H1 (cell line): ENCODE results near the gene AAMDC. TPM values are rescaled to one million over a fixed set of nuclear protein-coding genes. Genes with fewer than 3 reads are reported as not detected.

ENCODE experiments used
- CTCF ChIA-PET: fragments of 300-600 bp; sonication (Branson Sonifier 250); formaldehyde crosslinking; loops from one replicate; lab custom pipeline; 2021; ENCODE audit not compliant: partially characterized antibody; lab: Charles Lee
- POLR2A ChIA-PET: fragments of 300-600 bp; sonication (Branson Sonifier 250); formaldehyde crosslinking; loops from one replicate; lab custom pipeline; 2021; ENCODE audit warnings: inconsistent platforms; ENCODE audit not compliant: partially characterized antibody; lab: Charles Lee
- DNase-seq, 2 experiments: peaks; one replicate each; pipeline versions ENCODE4 v3.0.0 to v3.0.0-alpha.2; 2010 to 2022; ENCODE audit warnings: low spot score in 2 of 2, low read depth in 1 of 2, mixed read lengths in 1 of 2
- FAIRE-seq: peaks from 2 replicates; lab custom pipeline; 2011; peaks lifted over from hg19 to GRCh38; lab: Jason Lieb, UNC
- H2AFZ ChIP-seq: 2 replicates; pipeline ENCODE4 v1.8.1; 2012; ENCODE audit warnings: low read length, inconsistent platforms
- H2AK5ac ChIP-seq: 2 replicates; pipeline ENCODE4 v1.6.1; 2013; ENCODE audit warnings: low read depth, low read length
- H2BK120ac ChIP-seq: replicated peaks from 2 replicates; pipeline ENCODE3; 2013; ENCODE audit warnings: low read depth, low read length, inconsistent platforms
- H2BK12ac ChIP-seq: 2 replicates; pipeline ENCODE4 v1.6.1; 2013; ENCODE audit warnings: low read depth, low read length
- H2BK15ac ChIP-seq: 2 replicates; pipeline ENCODE4 v1.6.1; 2013; ENCODE audit warnings: low read length
- H2BK20ac ChIP-seq: 2 replicates; pipeline ENCODE4 v1.6.1; 2013; ENCODE audit warnings: low read length
- H2BK5ac ChIP-seq: 2 replicates; pipeline ENCODE4 v1.6.1; 2013; ENCODE audit warnings: low read depth, low read length
- H3K14ac ChIP-seq: 2 replicates; pipeline ENCODE4 v1.6.1; 2013; ENCODE audit warnings: inconsistent platforms; ENCODE audit not compliant: insufficient read length
- H3K18ac ChIP-seq: 2 replicates; pipeline ENCODE4 v1.6.1; 2013; ENCODE audit warnings: low read length; ENCODE audit errors: extremely low read depth
- H3K23ac ChIP-seq: 2 replicates; pipeline ENCODE4 v1.6.1; 2013; ENCODE audit warnings: inconsistent platforms; ENCODE audit not compliant: insufficient read length
- H3K23me2 ChIP-seq: 2 replicates; pipeline ENCODE4 v1.6.1; 2013; ENCODE audit warnings: low read depth, low read length
- H3K27ac ChIP-seq: 2 replicates; pipeline ENCODE4 v1.6.1; 2011; ENCODE audit warnings: low read depth, low read length, inconsistent platforms
- H3K27me3 ChIP-seq, 4 experiments: replicated peaks in 1 of 4; 1 replicate in 1 of 4; 2 replicates in 3 of 4; pipeline versions ENCODE4 v1.6.1 to v1.8.1; 2011 to 2013; ENCODE audit warnings: low read length in 3 of 4, mild to moderate bottlenecking in 3 of 4, inconsistent platforms in 2 of 4, mixed read lengths in 2 of 4, moderate library complexity in 1 of 4; ENCODE audit not compliant: control insufficient read depth in 3 of 4, insufficient read depth in 3 of 4; ENCODE audit errors: extremely low read depth in 1 of 4
- H3K36me3 ChIP-seq, 4 experiments: 2 replicates each; pipeline versions ENCODE4 v1.6.1 to v1.8.1; 2011 to 2013; ENCODE audit warnings: mild to moderate bottlenecking in 4 of 4, low read length in 3 of 4, moderate library complexity in 2 of 4, control low read depth in 1 of 4, inconsistent platforms in 1 of 4; ENCODE audit not compliant: insufficient read depth in 4 of 4, control insufficient read depth in 2 of 4
- H3K4ac ChIP-seq: replicated peaks from 2 replicates; pipeline ENCODE3; 2013; ENCODE audit warnings: low read length, low read depth, mixed read lengths, inconsistent platforms; ENCODE audit not compliant: insufficient read length
- H3K4me1 ChIP-seq, 4 experiments: replicated peaks in 1 of 4; 1 replicate in 1 of 4; 2 replicates in 3 of 4; pipeline versions ENCODE4 v1.6.1 to v1.8.1; 2011 to 2013; ENCODE audit warnings: low read length in 3 of 4, inconsistent platforms in 2 of 4, mixed read lengths in 1 of 4; ENCODE audit not compliant: insufficient read depth in 4 of 4, control insufficient read depth in 3 of 4
- H3K4me2 ChIP-seq, 2 experiments: 2 replicates each; pipeline versions ENCODE4 v1.6.1 to v1.8.1; 2011 to 2013; ENCODE audit warnings: low read depth in 2 of 2, low read length in 2 of 2, control low read depth in 1 of 2, inconsistent platforms in 1 of 2, mild to moderate bottlenecking in 1 of 2; ENCODE audit not compliant: insufficient read depth in 1 of 2
- H3K4me3 ChIP-seq, 4 experiments: fragments of 200-600, 300-600 bp in 1 of 4; sonication (generic), shearing (Covaris generic), sonication (Bioruptor Twin) in 1 of 4; 2 replicates each; pipeline versions ENCODE4 v1.5.1 to v1.8.1; 2011 to 2016; ENCODE audit warnings: low read length in 4 of 4, low read depth in 3 of 4, control low read depth in 2 of 4, inconsistent platforms in 2 of 4, mild to moderate bottlenecking in 2 of 4, mixed read lengths in 1 of 4, moderate library complexity in 1 of 4; ENCODE audit not compliant: insufficient read depth in 2 of 4; ENCODE audit errors: extremely low read depth in 1 of 4
- H3K56ac ChIP-seq: replicated peaks from 2 replicates; pipeline ENCODE3; 2013; ENCODE audit warnings: low read depth, mild to moderate bottlenecking, mixed read lengths, low read length, inconsistent platforms; ENCODE audit not compliant: insufficient read length
- H3K79me1 ChIP-seq: 2 replicates; pipeline ENCODE4 v1.6.1; 2013; ENCODE audit warnings: low read depth, low read length, control low read depth
- H3K79me2 ChIP-seq, 2 experiments: 2 replicates each; pipeline versions ENCODE4 v1.6.1 to v1.8.1; 2012 to 2013; ENCODE audit warnings: low read length in 2 of 2, mild to moderate bottlenecking in 2 of 2, inconsistent platforms in 1 of 2; ENCODE audit not compliant: insufficient read depth in 2 of 2, control insufficient read depth in 1 of 2
- H3K9ac ChIP-seq, 4 experiments: replicated peaks in 1 of 4; 1 replicate in 1 of 4; 2 replicates in 3 of 4; pipeline versions ENCODE4 v1.6.1 to v1.8.1; 2011 to 2013; ENCODE audit warnings: low read depth in 3 of 4, low read length in 3 of 4, control low read depth in 2 of 4, mild to moderate bottlenecking in 2 of 4, moderate library complexity in 2 of 4, inconsistent platforms in 1 of 4; ENCODE audit errors: extremely low read depth in 1 of 4
- H3K9me3 ChIP-seq, 2 experiments: 2 replicates each; pipeline versions ENCODE4 v1.6.1 to v1.8.1; 2012 to 2013; ENCODE audit warnings: mild to moderate bottlenecking in 2 of 2, moderate library complexity in 2 of 2, control low read depth in 1 of 2, inconsistent platforms in 1 of 2, low read depth in 1 of 2, low read length in 1 of 2, mixed read lengths in 1 of 2; ENCODE audit not compliant: insufficient read depth in 2 of 2
- H4K20me1 ChIP-seq, 2 experiments: replicated peaks in 1 of 2; 2 replicates each; pipeline versions ENCODE3 to v1.8.1; 2011 to 2013; ENCODE audit warnings: inconsistent platforms in 2 of 2, low read length in 2 of 2, mild to moderate bottlenecking in 1 of 2; ENCODE audit not compliant: insufficient read depth in 2 of 2, control insufficient read depth in 1 of 2
- H4K5ac ChIP-seq: 2 replicates; pipeline ENCODE4 v1.6.1; 2013; ENCODE audit warnings: low read length, low read depth, mixed read lengths, inconsistent platforms; ENCODE audit not compliant: insufficient read length
- H4K8ac ChIP-seq: 2 replicates; pipeline ENCODE4 v1.8.0; 2013; ENCODE audit warnings: mild to moderate bottlenecking, moderate library complexity, low read length, inconsistent platforms; ENCODE audit not compliant: insufficient read depth; ENCODE audit errors: extremely low read depth
- H4K91ac ChIP-seq: replicated peaks from 2 replicates; pipeline ENCODE3; 2013; ENCODE audit warnings: low read length, mixed read lengths, inconsistent platforms; ENCODE audit not compliant: insufficient read length
- BCL11A ChIP-seq, 2 experiments: IDR thresholded peaks; one replicate each; pipeline ENCODE4 v1.6.1; 2011; ENCODE audit warnings: low read depth in 2 of 2, low read length in 2 of 2, mild to moderate bottlenecking in 2 of 2
- CHD2 ChIP-seq: IDR thresholded peaks from 2 replicates; pipeline ENCODE4 v1.6.1; 2012; ENCODE audit warnings: low read length, improper control_type of control experiment
- CREB1 ChIP-seq: IDR thresholded peaks from 2 replicates; pipeline ENCODE4 v1.6.1; 2012; ENCODE audit warnings: inconsistent platforms
- HDAC2 ChIP-seq, 2 experiments: fragments of 300-600 bp in 1 of 2; sonication (generic) in 1 of 2; IDR thresholded peaks; 2 replicates each; pipeline ENCODE4 v1.6.1; 2011 to 2012; ENCODE audit warnings: low read depth in 2 of 2, low read length in 2 of 2, mild to moderate bottlenecking in 2 of 2, moderate library complexity in 2 of 2, borderline replicate concordance in 1 of 2, inconsistent platforms in 1 of 2
- MAFK ChIP-seq: IDR thresholded peaks from 2 replicates; pipeline ENCODE4 v1.6.1; 2012; ENCODE audit warnings: low read depth, mild to moderate bottlenecking, improper control_type of control experiment, low read length
- POU5F1 ChIP-seq: IDR thresholded peaks from 2 replicates; pipeline ENCODE4 v1.6.1; 2011; ENCODE audit warnings: low read depth, mild to moderate bottlenecking, low read length, moderate library complexity
- SP4 ChIP-seq: IDR thresholded peaks from 2 replicates; pipeline ENCODE4 v1.6.1; 2012; ENCODE audit warnings: low read length, inconsistent platforms
- TAF1 ChIP-seq: IDR thresholded peaks from 2 replicates; pipeline ENCODE4 v1.6.1; 2011; ENCODE audit warnings: mild to moderate bottlenecking, low read depth, low read length
- TAF7 ChIP-seq: optimal IDR thresholded peaks from 2 replicates; pipeline ENCODE3; 2011; ENCODE audit warnings: low read depth, mild to moderate bottlenecking, inconsistent platforms, low read length, moderate library complexity, borderline replicate concordance
- TCF12 ChIP-seq: IDR thresholded peaks from 2 replicates; pipeline ENCODE4 v1.6.1; 2011; ENCODE audit warnings: low read depth, mild to moderate bottlenecking, low read length
- WGBS, 2 experiments: shearing (Covaris generic) in 1 of 2; methylation state at CpG; one replicate each; pipeline versions ENCODE4 v1.1.6 to v1.1.7; 2013 to 2015; ENCODE audit warnings: low lambda C conversion rate in 2 of 2, mixed read lengths in 2 of 2, inconsistent platforms in 1 of 2, low coverage in 1 of 2, missing lambda C conversion rate in 1 of 2; ENCODE audit not compliant: insufficient replicate concordance in 2 of 2, insufficient coverage in 1 of 2, insufficient read length in 1 of 2; ENCODE audit errors: extremely low coverage in 1 of 2, missing lambda C conversion rate in 1 of 2; 5-methylcytosine and 5-hydroxymethylcytosine counted together
- polyA plus RNA-seq, 7 experiments: library from polyadenylated mRNA; depleted of rRNA in 3 of 7; stranded (reverse) in 5 of 7; unstranded in 2 of 7; fragments of >200 nt in 5 of 7; fragments of 200-250 nt in 2 of 7; gene quantifications; 1 replicate in 5 of 7; 2 replicates in 1 of 7; 4 replicates in 1 of 7; pipeline versions ENCODE4 v1.2.1 to v1.2.3, GENCODE V29; 2011 to 2013; ENCODE audit warnings: missing spikeins in 2 of 7, mixed read lengths in 2 of 7
- total RNA-seq: library from RNA; stranded (reverse); fragmentation: NEBNext Ultra II Directional; extraction: Animal tissue kit (Norgen Biotek cat#: 25700); gene quantifications from 2 replicates; pipeline ENCODE4 v1.2.1, GENCODE V29; 2021
- TF ChIP-seq, protein P1 (sequence below): IDR thresholded peaks from 2 replicates; pipeline ENCODE4 v1.6.1; 2012; ENCODE audit warnings: inconsistent platforms
- TF ChIP-seq, protein P2 (sequence below): IDR thresholded peaks from 2 replicates; pipeline ENCODE4 v1.6.1; 2011; ENCODE audit warnings: low read length, improper control_type of control experiment

The AAMDC gene
- total and polyA plus RNA-seq, 2 of the 8 experiments (the other 6 are each of a cell fraction or from before 2014, with no cell fraction given) = 17.2 to 19.5 TPM

DNA sequence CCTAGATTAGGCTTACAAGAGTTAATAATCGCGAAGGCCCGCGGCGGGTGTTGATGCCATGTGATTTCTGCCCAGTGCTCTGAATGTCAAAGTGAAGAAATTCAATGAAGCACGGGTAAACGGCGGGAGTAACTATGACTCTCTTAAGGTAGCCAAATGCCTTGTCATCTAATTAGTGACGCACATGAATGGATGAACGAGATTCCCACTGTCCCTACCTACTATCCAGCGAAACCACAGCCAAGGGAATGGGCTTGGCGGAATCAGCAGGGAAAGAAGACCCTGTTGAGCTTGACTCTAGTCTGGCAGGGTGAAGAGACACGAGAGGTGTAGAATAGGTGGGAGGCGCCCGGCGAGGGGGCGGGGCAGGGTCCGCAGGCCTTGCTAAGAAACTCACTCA lies 65.5 kb downstream of the AAMDC start:
- Histone ChIP-seq H3K27ac (no peak overlapping the region), H3K4me1 (no peaks in the 10 kb centered on the region), H4K20me1 (no peaks in the 10 kb centered on the region), H3K27me3 (no peaks in the 10 kb centered on the region), H4K91ac (no peak overlapping the region), H3K23ac (no peak overlapping the region), H3K9me3 (no peaks in the 10 kb centered on the region), H3K79me2 (no peaks in the 10 kb centered on the region), H3K36me3 (peaks cover 0 to 12% (median 2%) of the 10 kb centered on the region in 4 experiments; a peak in 4 of 8 replicates), H2BK20ac (no peak overlapping the region), H3K56ac (no peak overlapping the region), H3K4me3 (no peak overlapping the region), H3K4ac (no peak overlapping the region), H2BK12ac (no peak overlapping the region), H3K4me2 (no peak overlapping the region), H2AFZ (no peak overlapping the region), H3K14ac (no peak overlapping the region), H4K8ac (no peak overlapping the region), H2BK15ac (no peak overlapping the region), H3K18ac (no peak overlapping the region), H3K9ac (no peak overlapping the region), H2BK5ac (no peak overlapping the region), H3K79me1 (no peaks in the 10 kb centered on the region), H3K23me2 (no peaks in the 10 kb centered on the region), H2BK120ac (no peak overlapping the region), H4K5ac (no peak overlapping the region), H2AK5ac (no peak overlapping the region)
- WGBS, 2 experiments = 92% methylated on average over 18 of the region's 18 CpGs; no CpG with 5 or more reads in 1 of the 2 experiments
- POLR2A ChIA-PET = no interaction called here
- CTCF ChIA-PET = interaction anchor here (0.7 to 1.0 kb wide), 4 partner anchors 89 to 941 kb away, joined by 3 to 4 read pairs (median 3); no protein-coding TSS in a partner anchor
- no peak for FAIRE-seq
- DNase-seq = no peak
- TF ChIP-seq TAF1 = no peak
- TF ChIP-seq TAF7 = no peak
- no peak for TF ChIP-seq CHD2
- TF ChIP-seq TCF12 = no peak
- no peak for TF ChIP-seq MAFK
- TF ChIP-seq, protein P1, sequence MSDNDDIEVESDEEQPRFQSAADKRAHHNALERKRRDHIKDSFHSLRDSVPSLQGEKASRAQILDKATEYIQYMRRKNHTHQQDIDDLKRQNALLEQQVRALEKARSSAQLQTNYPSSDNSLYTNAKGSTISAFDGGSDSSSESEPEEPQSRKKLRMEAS = no peak
- no peak for TF ChIP-seq SP4
- TF ChIP-seq, protein P2, sequence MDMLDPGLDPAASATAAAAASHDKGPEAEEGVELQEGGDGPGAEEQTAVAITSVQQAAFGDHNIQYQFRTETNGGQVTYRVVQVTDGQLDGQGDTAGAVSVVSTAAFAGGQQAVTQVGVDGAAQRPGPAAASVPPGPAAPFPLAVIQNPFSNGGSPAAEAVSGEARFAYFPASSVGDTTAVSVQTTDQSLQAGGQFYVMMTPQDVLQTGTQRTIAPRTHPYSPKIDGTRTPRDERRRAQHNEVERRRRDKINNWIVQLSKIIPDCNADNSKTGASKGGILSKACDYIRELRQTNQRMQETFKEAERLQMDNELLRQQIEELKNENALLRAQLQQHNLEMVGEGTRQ = no peak
- no peak for TF ChIP-seq CREB1
- TF ChIP-seq POU5F1 = no peak
- no peak for TF ChIP-seq BCL11A (IDR thresholded peaks at IDR 0.05; ENCODE audit: low read depth in 2 of 2, low read length in 2 of 2)
- no peak for TF ChIP-seq HDAC2 (IDR thresholded peaks at IDR 0.05; ENCODE audit: borderline replicate concordance in 1 of 2, low read depth in 2 of 2, low read length in 2 of 2)
